NCI-H128 (cell line): ENCODE results near the gene FSCN2.

Experiments
- DNase-seq: peaks from one replicate; lab custom pipeline; 2025; ENCODE audit not compliant: unreplicated experiment; lab: John Stamatoyannopoulos, UW

FSCN2 gene

GRCh38 chr17:81539961-81540675 is 11.9 kb downstream of the FSCN2 start:
- DNase-seq: no peak

- DNase-seq: no peak
Measured at GRCh38 chr17:81540676-81541027, 12.5 kb downstream of the FSCN2 start.

- no peak for DNase-seq
Measured at GRCh38 chr17:81541123-81541522, 12.9 kb downstream of the FSCN2 start.

- DNase-seq: no peak
Measured at GRCh38 chr17:81542431-81543338, 14.5 kb downstream of the FSCN2 start.

- DNase-seq: no peak
Measured at GRCh38 chr17:81543339-81543675, 15.1 kb downstream of the FSCN2 start.

GRCh38 chr17:81543756-81544155 is 15.6 kb downstream of the FSCN2 start:
- DNase-seq: no peak

- DNase-seq: no peak
Measured at GRCh38 chr17:81544281-81544974, 16.3 kb downstream of the FSCN2 start.

- DNase-seq: no peak
Measured at GRCh38 chr17:81545160-81545949, 17.2 kb downstream of the FSCN2 start.

GRCh38 chr17:81546906-81547613 is 18.9 kb downstream of the FSCN2 start:
- DNase-seq: no peak

GRCh38 chr17:81547614-81547982 is 19.4 kb downstream of the FSCN2 start:
- DNase-seq: no peak

GRCh38 chr17:81549031-81549557 is 20.9 kb downstream of the FSCN2 start:
- DNase-seq: no peak

- no peak for DNase-seq
Measured at GRCh38 chr17:81549826-81550225, 21.6 kb downstream of the FSCN2 start.

- no peak for DNase-seq
Measured at GRCh38 chr17:81550285-81550684, 22.1 kb downstream of the FSCN2 start.

GRCh38 chr17:81550830-81551457 is 22.8 kb downstream of the FSCN2 start:
- DNase-seq: no peak

- DNase-seq: no peak
Measured at GRCh38 chr17:81551458-81552243, 23.5 kb downstream of the FSCN2 start.

GRCh38 chr17:81552244-81553017 is 24.3 kb downstream of the FSCN2 start, which contains the start of gene FAAP100:
Gene FAAP100 (minus strand): TSS chr17:81552353. CDS start chr17:81552330, 23 bp downstream.
- peak; percentile 29 for DNase-seq

- DNase-seq: peak; percentile 45
Measured at GRCh38 chr17:81553018-81553615, 24.9 kb downstream of the FSCN2 start.
